Measurements from ENCODE around the gene CCR7. TPM values are rescaled to one million over a fixed set of nuclear protein-coding genes. Genes with fewer than 3 reads are reported as not detected.

The CCR7 gene
- total and polyA plus RNA-seq, 2 of the 8 experiments (the other 6 are each of a cell fraction or from before 2014, with no cell fraction given): 0.12 to 0.17 TPM

DNA sequence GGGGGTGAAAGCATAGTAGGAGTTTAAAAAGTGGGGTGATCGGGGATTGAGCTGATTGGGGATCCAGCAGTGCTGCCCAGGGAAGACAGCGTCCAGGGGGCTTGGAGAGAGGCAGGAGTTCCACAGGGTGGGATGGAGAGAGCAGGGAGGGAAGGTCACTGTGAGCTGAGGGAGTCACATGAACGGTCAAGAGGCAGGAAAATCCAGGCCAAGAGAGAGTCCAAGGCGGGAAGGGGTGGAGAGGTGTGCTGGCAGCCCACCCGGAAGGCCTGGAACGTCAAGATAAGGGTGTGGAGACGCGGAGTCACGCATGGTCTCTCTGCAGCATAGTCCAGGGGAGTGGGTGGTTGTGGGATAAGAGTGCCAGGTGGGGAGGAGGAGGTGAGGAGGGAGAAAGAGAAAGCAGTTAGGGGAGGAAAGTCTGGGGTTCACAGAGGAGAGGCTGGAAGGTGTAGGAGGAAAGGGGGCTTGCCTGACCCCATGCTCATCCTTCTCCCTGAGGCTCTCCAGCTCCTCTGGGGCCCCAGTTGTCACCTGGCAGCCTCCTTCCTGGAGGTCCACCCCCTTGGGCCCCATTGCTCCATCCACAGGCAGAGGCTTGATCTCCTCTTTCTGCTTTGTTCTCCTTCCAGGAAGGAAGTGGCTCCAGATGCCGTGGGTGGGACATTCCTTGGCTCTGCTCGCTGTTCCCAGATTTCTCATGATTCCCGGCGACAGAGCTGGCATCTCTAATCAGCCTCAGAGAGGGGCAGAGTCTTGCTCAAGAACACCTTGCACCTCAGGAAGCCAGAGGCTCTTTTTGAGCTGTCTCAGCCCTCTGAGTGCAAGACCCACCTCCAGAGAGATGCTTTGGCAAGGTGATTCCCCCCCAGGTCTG lies 28.7 kb downstream of the CCR7 start (continued):
- TF ChIP-seq, protein P1, sequence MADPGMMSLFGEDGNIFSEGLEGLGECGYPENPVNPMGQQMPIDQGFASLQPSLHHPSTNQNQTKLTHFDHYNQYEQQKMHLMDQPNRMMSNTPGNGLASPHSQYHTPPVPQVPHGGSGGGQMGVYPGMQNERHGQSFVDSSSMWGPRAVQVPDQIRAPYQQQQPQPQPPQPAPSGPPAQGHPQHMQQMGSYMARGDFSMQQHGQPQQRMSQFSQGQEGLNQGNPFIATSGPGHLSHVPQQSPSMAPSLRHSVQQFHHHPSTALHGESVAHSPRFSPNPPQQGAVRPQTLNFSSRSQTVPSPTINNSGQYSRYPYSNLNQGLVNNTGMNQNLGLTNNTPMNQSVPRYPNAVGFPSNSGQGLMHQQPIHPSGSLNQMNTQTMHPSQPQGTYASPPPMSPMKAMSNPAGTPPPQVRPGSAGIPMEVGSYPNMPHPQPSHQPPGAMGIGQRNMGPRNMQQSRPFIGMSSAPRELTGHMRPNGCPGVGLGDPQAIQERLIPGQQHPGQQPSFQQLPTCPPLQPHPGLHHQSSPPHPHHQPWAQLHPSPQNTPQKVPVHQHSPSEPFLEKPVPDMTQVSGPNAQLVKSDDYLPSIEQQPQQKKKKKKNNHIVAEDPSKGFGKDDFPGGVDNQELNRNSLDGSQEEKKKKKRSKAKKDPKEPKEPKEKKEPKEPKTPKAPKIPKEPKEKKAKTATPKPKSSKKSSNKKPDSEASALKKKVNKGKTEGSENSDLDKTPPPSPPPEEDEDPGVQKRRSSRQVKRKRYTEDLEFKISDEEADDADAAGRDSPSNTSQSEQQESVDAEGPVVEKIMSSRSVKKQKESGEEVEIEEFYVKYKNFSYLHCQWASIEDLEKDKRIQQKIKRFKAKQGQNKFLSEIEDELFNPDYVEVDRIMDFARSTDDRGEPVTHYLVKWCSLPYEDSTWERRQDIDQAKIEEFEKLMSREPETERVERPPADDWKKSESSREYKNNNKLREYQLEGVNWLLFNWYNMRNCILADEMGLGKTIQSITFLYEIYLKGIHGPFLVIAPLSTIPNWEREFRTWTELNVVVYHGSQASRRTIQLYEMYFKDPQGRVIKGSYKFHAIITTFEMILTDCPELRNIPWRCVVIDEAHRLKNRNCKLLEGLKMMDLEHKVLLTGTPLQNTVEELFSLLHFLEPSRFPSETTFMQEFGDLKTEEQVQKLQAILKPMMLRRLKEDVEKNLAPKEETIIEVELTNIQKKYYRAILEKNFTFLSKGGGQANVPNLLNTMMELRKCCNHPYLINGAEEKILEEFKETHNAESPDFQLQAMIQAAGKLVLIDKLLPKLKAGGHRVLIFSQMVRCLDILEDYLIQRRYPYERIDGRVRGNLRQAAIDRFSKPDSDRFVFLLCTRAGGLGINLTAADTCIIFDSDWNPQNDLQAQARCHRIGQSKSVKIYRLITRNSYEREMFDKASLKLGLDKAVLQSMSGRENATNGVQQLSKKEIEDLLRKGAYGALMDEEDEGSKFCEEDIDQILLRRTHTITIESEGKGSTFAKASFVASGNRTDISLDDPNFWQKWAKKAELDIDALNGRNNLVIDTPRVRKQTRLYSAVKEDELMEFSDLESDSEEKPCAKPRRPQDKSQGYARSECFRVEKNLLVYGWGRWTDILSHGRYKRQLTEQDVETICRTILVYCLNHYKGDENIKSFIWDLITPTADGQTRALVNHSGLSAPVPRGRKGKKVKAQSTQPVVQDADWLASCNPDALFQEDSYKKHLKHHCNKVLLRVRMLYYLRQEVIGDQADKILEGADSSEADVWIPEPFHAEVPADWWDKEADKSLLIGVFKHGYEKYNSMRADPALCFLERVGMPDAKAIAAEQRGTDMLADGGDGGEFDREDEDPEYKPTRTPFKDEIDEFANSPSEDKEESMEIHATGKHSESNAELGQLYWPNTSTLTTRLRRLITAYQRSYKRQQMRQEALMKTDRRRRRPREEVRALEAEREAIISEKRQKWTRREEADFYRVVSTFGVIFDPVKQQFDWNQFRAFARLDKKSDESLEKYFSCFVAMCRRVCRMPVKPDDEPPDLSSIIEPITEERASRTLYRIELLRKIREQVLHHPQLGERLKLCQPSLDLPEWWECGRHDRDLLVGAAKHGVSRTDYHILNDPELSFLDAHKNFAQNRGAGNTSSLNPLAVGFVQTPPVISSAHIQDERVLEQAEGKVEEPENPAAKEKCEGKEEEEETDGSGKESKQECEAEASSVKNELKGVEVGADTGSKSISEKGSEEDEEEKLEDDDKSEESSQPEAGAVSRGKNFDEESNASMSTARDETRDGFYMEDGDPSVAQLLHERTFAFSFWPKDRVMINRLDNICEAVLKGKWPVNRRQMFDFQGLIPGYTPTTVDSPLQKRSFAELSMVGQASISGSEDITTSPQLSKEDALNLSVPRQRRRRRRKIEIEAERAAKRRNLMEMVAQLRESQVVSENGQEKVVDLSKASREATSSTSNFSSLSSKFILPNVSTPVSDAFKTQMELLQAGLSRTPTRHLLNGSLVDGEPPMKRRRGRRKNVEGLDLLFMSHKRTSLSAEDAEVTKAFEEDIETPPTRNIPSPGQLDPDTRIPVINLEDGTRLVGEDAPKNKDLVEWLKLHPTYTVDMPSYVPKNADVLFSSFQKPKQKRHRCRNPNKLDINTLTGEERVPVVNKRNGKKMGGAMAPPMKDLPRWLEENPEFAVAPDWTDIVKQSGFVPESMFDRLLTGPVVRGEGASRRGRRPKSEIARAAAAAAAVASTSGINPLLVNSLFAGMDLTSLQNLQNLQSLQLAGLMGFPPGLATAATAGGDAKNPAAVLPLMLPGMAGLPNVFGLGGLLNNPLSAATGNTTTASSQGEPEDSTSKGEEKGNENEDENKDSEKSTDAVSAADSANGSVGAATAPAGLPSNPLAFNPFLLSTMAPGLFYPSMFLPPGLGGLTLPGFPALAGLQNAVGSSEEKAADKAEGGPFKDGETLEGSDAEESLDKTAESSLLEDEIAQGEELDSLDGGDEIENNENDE (IDR thresholded peaks at IDR 0.05; ENCODE audit: insufficient replicate concordance, low read length): no peak
- TF ChIP-seq SIN3A (conservative IDR thresholded peaks at IDR 0.05 in 1 of 2, IDR thresholded peaks at IDR 0.05 in 1 of 2; ENCODE audit: low read depth in 1 of 2, low read length in 2 of 2) (no peak), ASH2L (IDR thresholded peaks at IDR 0.05; ENCODE audit: low read length) (no peak), SUZ12 (IDR thresholded peaks at IDR 0.05; ENCODE audit: low read length) (no peak), CREB1 (IDR thresholded peaks at IDR 0.05) (no peak)
